ENCODE measurements around the gene HIPK2.
A peak's percentile ranks its signal among the peaks of the same experiment; 100 is the strongest.
"Not testable (repeated sequence)": the region's sequence is repeated elsewhere in the genome, so short reads cannot be mapped to it uniquely, and the experiment has no call there.

The HIPK2 gene

DNA sequence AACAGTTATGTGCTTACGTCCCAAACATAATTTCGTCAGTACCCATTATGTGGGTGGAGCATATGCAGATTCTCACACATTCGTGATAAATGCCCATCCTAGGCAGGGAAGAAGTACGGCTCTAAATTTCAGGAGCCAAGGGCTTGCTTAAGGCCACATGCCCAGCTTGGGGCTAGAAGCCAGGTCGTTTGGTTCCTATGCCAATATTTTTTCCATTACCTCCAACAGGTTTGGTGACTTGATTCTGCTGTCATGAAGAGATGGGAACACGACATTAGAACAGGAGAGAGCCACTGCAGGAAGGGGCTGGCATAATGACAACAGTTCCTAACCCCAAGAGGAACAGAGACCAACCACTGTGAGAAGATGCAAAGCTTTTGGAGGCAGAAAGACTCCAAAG, 85.1 kb downstream of the HIPK2 start:
- DNase-seq: no peak

DNA sequence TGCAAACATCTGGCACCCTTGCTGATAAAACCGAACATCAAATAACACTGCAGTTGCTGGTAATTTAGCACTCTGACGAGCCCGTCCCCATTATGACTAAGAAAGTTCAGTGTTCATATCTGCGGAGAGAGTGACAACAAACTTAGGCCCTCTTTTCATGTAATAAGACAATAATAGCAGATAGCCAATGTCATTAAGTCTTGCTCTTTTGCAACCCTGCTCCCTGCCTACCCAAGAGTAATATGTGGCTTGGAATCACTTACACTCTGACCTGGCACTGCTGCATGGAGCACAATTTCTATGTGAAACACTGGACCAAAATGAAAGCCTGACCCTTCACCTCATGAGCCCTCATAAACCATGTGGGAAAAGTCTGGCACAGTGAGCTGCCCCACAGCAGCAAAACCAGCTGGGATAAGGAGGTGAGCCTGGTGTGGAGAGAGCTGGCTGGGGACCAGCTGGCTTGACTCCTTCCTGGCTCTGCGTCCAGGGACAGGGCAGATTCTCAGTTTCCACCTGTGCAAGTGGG, 86.5 kb downstream of the HIPK2 start:
- DNase-seq: no peak

DNA sequence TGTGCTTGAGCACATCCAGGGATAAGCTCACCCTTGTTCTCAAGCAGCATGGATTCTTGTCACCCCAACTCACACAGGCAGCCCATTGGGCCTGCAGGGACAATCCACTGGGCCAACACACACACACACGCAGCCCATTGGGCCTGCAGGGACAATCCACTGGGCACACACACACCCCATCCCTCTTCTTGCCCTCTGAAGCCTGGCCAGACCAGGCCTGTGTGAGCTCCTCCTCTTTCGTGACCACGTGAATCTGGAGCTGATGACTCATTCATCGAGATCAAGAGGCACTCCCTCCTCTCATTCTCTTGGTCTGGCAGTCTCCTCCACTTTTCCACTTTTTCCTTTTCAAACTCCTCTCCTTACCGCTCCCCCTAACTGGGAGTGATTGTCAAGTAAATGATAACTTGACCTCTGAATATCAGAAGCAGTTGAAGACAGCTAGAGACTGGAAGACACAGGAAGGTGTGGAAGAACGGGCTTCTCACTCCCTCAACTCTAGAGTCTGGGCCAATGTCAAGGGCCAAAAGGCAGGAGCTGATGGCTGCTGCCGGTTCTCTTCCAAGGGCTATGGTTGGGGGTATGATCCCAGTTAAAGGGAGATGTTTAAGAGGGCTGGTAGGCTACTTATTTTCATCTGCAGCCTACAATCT, 89.7 kb downstream of the HIPK2 start:
- DNase-seq: peak; percentile 64

DNA sequence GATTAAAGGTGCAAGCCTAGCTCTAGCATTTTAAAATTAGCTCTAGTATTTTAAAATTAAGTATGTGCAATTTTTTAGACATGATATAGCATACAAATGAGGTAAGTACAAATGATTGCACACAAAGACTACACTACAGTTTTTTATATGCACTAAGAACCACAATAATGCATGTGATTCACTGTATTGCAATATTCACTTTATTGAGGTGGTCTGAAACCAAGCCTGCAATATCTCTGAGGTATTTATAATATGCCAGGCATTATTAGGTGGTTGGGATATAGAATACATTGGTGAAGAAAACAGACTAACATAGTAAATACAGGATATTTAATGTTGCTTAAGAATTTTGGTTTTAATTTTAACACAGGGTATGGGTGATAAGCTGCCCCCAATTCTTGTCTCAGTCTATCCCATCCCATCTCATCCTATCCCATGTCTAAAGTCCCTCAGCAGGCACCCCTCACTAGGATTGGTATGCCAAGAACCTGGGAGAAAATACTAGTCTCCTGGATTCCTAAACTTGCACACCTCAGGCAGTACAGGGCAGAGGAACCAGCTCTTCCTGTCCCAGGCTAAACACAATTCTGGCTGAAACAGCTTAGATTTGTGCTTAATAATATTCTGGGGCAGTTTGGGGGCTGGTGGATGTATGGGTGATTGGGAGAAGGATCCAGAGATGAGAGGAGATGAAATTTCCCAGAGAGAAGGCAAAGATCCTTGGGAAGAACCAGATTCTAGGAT, 90.4 kb downstream of the HIPK2 start:
- no peak for DNase-seq

DNA sequence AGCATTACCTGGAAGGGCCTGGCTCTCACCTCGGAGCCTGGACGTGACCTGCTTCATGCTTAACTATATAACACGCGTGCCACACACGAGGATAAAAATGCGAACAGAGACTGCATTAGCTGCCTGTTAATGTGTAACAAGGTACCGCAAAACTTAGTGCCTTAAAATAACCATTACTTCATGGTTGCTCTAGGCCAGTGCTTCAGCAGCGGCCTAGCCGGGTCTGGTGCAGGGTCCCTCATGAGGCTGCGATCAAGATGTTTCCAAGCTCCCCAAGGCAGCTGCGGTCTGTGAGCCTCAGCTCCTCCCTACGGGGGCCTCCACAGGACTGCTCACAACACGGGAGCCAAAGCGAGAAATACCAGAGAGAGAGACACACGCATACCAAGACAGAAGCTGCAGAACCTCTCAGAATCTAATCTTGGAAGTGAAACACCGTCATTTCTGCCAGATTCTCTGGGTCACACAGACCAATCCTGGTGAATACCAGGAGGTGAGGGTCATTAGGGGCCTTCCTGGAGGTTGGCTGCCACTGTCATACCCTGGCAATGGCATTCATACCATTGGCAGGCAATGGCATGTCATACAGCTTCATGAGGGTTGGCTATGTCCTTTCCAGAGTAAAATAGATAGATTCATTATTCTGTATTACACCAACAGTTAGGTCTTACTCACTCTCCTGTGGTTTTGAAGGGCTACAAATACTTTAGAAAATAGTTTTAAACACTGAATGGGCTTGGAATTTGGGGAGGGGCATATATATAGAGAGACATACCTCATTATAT, 94.5 kb downstream of the HIPK2 start:
- peak; percentile 62 for DNase-seq

DNA sequence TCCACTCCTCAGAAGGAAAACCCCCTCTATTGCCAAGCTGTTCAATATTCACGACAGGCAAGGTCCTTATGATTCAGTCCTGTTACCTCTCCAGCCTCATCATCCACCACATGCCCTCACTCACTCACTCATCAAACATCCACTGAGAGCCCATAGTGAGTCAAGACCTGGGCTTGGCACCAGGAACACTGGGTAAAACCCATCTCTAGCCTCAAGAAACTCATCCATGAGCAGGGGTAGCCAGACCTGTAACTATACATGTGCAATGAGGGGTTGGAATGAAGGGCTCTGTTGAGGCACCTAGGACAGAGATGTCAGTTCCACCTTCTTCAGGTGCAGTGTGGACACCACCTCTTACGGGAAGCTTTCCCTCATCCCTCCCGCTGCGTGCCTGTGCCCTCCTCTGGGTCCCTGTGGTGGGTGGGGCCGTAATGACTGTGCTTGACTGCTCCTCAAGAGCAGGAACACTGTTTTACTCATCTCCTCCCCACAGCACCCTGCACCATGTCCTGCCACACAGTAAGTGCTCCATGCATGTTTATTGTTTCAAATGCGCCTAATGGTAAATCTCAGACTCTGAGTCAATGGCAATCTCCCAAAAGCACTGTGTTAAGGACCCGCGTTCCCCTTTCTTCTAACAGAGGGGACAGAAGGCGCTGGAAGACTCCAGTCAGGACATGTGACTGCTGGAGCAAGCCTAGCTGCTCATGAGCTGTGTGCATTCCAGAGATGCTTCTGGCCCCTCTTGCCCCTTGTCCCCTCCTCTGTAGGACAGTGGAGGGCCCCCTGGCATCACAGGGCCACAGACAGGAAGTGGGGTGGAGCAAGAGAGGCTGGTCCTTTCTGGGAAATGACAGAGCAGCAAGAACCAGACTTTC, 95.4 kb downstream of the HIPK2 start:
- peak; percentile 88 for DNase-seq

DNA sequence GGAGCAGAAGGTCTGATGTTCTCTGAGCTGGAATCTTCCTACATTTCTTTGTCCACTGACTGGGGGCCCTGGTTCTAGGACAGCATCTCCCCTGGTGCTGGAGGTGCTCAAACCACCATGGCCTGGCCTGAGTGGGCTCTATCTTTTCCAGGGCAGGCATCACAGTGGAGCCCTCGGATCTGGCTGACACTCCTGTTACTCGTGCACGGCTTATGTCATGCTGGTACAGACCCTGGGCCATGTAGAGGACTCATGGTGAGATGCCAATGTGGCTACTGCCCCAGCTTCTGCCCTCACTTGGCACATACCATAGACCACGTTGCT, 96.0 kb downstream of the HIPK2 start:
- DNase-seq: no peak

DNA sequence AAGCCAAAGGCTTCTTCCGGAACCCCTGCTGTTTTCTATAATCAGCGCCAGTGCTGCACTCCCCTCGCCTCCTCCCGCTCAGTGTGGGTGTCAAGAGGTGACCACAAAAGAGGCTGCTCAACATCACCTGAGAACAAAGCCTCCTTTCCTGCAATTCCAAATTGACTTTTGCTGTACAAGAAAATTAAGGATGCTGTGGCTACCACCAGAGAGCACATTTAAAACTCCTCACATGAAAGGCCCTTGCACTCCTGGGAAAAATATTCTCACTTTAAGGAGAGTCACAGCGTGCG, 96.4 kb downstream of the HIPK2 start:
- no peak for DNase-seq

DNA sequence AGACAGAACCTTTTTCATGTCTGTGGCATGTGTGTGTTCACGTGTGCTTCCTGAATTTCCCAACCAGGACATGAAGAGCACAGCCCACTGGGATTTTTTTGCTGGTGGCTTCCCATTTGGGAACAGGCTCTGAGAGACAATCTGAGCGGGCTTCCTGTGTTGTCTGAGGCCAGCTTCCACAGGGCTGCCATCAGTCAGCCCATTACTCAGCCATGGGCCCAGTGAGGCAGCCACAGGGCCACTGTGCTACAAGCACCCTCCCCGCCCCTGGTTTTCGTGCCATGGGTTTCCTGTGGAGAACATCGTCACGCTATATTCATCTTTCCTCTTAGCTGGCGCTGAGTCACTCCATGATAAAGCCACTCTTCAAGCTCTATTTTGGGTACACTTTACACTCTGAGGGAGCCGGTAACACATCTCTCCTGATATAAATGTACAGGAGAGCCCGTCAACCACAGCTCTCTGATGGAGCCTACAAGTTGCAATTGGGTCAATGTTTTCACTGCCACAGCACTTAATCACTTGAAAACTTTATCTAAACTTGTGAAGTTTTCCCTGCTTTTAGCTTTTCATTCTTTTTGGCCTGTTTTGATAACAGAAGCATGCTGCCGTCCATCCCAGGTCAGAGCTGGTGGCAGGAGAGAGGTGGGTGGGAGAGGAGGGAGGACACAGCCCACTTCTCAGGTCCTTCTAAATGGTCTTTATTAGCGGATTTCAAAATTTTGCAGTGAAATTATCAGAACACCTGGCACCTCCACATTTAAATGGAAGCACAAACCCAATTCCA, 96.9 kb downstream of the HIPK2 start:
- peak; percentile 99 for DNase-seq

DNA sequence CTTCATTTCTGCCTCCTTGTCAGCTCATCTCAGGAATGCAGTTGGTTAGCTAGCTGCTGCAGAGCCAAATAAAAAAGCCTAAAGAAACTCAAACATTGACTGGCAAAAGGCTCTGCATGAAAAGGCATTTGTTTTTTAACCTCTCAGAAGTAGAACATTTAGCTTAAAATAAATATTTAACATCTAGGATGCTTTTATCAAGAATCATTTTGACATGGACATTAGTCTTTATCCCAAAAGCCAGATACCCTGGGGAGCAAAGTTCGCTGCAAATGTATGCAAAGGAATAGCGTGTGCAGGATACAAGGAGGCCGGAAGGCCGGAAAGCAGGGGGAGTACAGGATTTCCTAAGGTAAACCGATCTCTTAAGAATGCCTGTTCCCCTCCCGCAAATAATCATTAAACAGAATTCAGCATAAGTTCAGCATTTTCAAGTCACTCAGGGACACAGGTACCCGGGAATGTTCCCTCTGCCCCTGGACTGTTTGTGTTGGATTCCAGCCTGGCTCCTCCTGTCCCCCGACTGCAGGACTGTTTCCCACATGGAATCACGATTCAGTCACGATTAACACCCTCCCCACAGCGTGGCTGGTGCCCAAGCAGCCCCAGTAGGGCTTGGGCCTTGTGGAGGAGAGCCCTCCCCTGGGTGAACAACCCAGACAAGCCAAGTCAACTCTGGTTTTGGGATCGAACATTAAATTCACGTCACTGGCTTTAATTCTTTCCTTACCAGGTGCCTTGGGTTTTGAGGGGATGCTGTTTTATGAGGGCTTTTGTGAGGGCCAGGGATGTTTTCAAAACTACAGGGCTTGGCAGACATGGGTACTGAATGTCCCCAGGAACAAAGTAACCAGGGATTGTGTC, 97.8 kb downstream of the HIPK2 start:
- DNase-seq: peak; percentile 57

DNA sequence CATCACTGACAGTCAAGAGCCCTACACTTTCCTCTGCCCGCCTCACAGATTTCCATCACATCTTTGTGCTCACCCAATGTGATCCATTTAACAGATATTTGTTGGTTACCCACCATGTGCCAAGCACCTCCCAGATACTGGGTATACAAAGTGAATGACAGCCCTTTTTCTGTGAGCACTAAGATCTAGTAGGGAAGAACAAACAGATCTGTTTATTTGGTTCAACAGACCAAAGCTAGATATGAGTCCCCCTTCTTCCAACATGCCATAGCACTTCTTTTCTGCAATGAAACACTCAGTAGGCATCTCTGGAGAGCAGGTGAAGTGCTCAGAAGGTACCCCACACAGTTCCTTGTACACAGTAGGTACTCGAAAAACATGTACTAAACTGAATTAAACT, 101.4 kb downstream of the HIPK2 start:
- no peak for DNase-seq

DNA sequence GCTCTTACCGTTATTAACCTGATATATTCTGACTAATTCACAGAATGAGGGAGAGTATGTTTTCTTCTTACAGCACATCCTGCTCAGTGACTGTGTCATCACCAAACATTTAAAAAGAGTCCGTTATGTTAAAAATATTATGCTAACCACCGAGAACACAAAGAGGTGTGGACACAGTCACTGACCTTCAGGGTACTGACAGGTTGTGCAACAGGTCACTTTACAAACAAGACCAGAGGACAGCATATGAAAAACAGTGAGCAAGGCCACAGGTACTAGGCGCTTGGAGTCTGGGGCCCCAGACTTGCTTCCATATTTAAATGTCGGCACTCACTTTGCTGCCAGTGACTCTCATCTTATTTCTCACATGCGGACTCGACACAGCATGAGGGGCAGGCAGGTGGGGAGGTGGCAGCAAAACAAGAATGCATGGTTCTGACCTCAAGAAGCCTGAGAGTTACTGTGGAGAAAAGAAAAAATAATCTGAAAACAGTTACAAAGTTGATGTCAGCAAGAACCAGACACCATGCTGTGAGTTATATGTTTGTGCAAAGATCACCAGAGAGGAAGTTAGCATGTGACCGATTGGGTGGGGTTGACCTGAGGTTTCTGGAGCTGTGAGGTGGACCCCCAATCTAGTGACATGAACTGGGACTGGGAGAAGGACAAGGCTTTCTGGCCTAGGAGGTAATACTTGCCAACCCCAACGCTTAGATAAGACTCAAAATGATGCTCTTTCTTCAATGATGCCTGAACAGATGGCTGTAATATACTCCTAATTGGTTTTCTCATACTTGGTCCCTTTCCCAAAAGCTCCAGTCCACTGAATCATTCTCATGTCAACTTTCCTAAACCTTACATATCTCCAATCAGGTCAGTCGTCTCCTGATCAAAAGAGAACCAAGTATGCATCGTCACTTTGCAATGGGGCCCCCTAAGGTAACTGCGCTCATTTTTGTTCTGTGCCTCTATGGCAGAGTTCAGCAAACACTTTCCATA, 102.4 kb downstream of the HIPK2 start:
- DNase-seq: no peak

DNA sequence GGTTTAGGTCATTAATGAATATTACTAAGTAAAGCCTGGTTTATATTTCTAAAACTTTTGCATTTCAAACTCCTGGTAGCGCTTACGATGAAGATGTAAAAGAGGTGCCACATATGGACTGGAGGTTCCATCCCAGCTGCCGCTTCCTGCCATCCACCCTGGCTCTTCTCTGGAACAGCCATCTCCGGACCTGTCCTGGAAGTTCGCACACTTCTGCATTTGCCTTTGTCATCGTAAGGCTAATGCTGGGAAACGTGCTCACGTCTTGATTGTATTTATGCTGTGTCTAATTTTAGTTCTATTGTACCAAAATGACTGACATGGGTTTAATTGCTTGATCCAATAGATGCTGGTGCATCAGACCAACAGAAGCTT, 103.1 kb downstream of the HIPK2 start:
- no peak for DNase-seq

DNA sequence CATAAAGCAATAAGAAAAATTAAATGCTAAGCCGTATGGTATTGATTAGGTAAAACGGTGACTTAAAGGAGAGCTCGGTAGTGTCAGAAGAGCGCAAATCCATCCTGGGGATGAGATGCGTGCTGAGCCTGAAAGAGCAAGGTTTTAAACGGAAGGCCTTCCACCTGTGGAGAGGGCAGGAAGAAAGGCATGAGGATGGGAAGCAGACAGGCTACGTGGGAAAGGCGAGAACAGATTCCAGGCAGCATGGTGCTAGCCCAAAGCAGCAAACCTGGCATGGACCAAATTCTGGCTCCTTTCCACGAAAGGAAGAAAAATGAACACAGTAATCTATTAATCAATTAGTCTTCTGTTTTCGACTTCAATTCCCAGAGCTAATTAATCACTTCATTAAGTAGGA, 103.5 kb downstream of the HIPK2 start:
- no peak for DNase-seq

DNA sequence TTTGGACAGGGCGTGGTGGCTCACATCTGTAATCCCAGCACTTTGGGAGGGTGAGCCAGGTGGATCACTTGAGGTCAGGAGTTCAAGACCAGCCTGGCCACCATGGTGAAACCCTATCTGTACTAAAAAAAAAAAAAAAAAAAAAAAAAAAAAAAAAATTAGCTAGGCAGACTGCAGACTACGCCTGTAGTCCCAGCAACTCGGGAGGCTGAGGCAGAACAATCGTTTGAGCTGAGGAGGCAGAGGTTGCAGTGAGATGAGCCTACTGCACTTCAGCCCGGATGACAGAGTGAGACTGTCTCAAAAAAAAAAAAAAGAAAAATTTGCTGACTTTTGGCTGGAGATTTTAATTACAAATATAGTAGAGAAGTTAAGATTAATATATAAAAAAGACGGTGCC, 104.0 kb downstream of the HIPK2 start:
- no peak for DNase-seq

DNA sequence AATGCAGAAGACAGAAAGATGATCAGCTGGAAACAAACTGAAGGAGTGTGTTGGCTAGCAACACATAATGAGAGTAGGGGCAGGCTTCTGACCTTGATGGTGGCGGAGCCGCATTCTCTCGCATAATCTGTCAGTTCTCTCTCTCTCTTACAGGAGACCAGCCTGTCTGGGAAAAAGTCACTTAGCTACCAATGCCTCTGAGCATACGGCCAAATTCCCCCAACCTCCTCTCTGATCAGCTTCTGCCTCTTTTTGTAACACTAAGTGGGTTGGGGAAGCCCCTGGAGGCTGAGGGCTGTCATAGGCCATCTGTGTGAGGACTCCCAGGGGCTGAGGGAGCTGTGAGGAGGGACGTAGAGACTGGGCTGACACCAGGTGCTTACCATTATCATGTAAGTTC, 104.6 kb downstream of the HIPK2 start:
- DNase-seq: no peak

DNA sequence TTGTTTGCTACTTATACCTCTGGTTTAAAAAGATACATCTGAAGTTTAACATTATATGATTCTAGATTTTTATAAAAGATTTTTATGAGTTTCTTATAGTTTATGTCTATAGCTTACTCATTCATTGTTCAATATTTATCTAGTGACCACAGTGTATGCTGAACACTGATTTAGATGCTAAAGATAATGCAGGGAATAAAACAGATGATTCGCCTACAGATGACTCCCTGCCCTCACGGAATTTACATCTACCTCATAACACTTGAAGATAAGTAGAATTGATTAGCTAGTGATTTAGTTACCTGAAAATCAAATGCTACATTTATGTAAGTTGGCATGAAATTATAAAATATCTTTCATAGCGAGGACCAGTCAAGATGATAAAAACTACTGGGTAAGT, 105.8 kb downstream of the HIPK2 start:
- no peak for DNase-seq

DNA sequence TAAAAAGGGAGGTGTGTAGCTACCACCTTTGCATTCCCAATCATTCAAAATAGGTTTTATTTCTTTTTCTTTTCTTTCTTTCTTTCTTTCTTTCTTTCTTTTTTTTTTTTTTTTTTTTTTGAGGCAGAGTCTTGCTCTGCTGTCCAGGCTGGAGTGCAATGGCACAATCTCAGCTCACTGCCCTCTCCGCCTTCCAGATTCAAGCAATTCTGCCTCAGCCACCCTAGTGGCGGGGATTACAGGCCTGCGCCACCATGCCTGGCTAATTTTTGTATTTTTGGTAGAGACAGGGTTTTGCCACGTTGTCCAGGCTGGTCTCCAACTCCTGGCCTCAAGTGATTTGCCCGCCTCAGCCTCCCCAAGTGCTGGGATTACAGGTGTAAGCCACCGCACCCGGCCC, 107.1 kb downstream of the HIPK2 start:
- DNase-seq: not testable (repeated sequence)

DNA sequence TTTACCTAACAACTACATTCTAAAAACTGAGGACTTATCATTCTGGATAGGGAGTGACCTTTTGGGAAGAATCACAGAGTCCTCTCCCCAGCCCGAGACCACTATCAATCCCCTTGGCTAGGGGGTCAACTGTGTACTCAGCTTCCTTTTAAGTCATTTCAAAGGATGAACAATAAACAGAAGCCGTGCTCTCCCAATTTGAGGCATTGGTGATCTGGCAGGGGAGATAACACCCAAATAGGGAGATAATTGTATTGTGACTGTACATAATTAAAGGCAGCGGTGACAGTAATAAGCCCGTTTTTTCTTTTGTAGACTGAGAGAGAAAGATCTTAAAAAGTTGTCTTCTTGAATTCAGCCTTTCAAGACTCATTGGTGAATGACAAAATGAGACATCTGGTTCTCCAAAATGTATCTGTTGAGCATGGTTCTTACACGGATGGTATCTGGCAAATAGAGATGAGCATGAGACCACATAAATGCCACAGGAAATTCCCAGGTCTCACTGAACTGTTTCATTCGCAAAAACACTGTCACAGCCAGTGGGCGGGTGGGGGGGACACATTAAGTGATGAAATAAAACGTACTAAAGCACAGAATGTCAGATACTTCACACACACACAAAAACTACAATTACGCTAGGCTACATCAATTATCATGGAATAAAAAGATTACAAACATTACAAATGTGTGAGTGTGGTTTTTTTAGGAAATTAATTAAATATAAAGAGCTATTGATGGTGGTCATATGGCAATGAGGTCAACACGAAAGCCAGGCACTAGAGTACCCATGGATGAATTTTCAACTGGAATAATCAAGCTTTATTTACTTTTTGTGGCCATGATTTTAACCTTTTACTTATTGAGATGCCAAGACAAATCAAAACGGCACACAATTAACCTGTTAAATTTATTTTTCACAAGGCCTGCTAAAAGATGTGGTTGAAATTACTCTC, 108.4 kb downstream of the HIPK2 start:
- DNase-seq: no peak
